Stomach (tissue), 4 donors: ENCODE results near the gene SH2D7.

ENCODE experiments used
- POLR2A ChIP-seq, 4 donors: fragments of 450-650 bp; IDR thresholded peaks; one replicate each; pipeline ENCODE4 v1.6.1; 2016; ENCODE audit warnings: antibody characterized with exemption in 4 of 4, control low read depth in 2 of 4, mild to moderate bottlenecking in 1 of 4, moderate library complexity in 1 of 4
- POLR2AphosphoS5 ChIP-seq, 3 donors: sonication (generic); formaldehyde crosslinking; IDR thresholded peaks; one replicate each; pipeline ENCODE4 v1.6.1; 2016; ENCODE audit warnings: antibody characterized with exemption in 3 of 3

DNA sequence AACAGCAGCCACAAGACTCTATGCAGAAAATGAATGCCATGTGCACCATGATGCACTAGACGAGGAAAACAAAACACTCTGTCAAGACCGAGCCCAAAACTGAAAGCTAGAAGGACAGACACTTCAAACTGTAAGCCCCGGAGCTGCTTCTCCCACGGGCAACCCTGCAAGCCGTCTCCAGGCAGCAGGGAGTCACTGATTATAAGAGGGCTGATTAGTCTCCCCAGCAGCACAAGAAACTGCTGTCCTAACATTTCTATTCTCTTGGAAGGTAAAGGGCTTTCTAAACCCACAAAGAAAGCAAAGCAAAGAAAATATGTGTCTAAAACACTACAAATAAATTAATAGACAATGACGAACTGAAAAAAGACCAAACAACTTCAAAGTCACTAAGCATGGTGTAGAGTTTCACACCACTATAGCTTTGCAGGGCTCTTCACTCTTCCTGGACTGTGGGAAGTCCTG is 30.4 kb upstream of the SH2D7 start:
- TF ChIP-seq POLR2A (IDR thresholded peaks at IDR 0.05) = no peak
- TF ChIP-seq POLR2AphosphoS5 (IDR thresholded peaks at IDR 0.05) = no peak
